Left lung (tissue), 10 donors: ENCODE measurements around the gene SDF2L1. TPM values are rescaled to one million over a fixed set of nuclear protein-coding genes. Genes with fewer than 3 reads are reported as not detected.

Experiments
- ATAC-seq: fragments of 200-7000 bp; cut with Tn5 transposase; one replicate; pipeline ENCODE4 v1.9.1; 2020; ENCODE audit warnings: moderate library complexity
- DNase-seq, 4 donors: peaks; one replicate each; pipeline ENCODE4 v3.0.0-alpha.2; 2013 to 2020
- H3K27ac ChIP-seq, 2 donors: fragments of 200-600 bp; sonication (generic) in 1 of 2; one replicate each; pipeline versions ENCODE4 v1.5.0 to v1.8.0; 2020 to 2021
- H3K27me3 ChIP-seq, 2 donors: fragments of 200-600 bp; sonication (generic) in 1 of 2; one replicate each; pipeline versions ENCODE4 v1.5.0 to v1.8.0; 2020 to 2021
- H3K36me3 ChIP-seq, 2 donors: fragments of 200-600 bp; sonication (generic) in 1 of 2; one replicate each; pipeline versions ENCODE4 v1.5.0 to v1.8.0; 2020 to 2021
- H3K4me1 ChIP-seq, 2 donors: fragments of 200-600 bp; one replicate each; pipeline ENCODE4 v1.8.0; 2021
- H3K4me3 ChIP-seq, 2 donors: fragments of 200-600 bp; sonication (generic) in 1 of 2; one replicate each; pipeline versions ENCODE4 v1.5.0 to v1.8.0; 2020 to 2021; ENCODE audit warnings: mild to moderate bottlenecking in 1 of 2
- H3K9me3 ChIP-seq, 2 donors: fragments of 200-600 bp; sonication (generic) in 1 of 2; one replicate each; pipeline versions ENCODE4 v1.5.0 to v1.8.0; 2020 to 2021
- intact Hi-C, 2 donors: fragments of 100-400 bp; cut with DNase I; formaldehyde crosslinking; loops; one replicate each; pipeline versions ENCODE4 v1.11.2 to v1.14.2; 2022
- polyA plus RNA-seq, 6 donors: library from polyadenylated mRNA; unstranded; fragments of 120-200 nt; gene quantifications; one replicate each; pipeline ENCODE4 v1.2.1, GENCODE V29; 2013; ENCODE audit not compliant: insufficient read length in 6 of 6
- total RNA-seq, 2 donors: library from RNA; stranded (reverse); fragmentation: NEBNext Ultra II Directional; extraction: Animal tissue kit (Norgen Biotek cat#: 25700); gene quantifications; one replicate each; pipeline ENCODE4 v1.2.1, GENCODE V29; 2021
- TF ChIP-seq, protein P1 (sequence below), 2 donors: fragments of 200-600 bp; sonication (generic) in 1 of 2; IDR thresholded peaks; one replicate each; pipeline versions ENCODE4 v1.5.0 to v1.8.0; 2021; ENCODE audit warnings: antibody characterized with exemption in 2 of 2
- donor health status: DM: no; HTN: yes; CAD: no.
- donor health status: DM: no; HTN: no; CAD: no.

SDF2L1 gene
- total and polyA plus RNA-seq, 8 donors, result 11.9 to 82.1 (median 16.7) TPM

- Histone ChIP-seq H3K36me3 (peaks cover 0 to 76% of the 10 kb centered on the region in 2 donors), H3K27ac (no peak overlapping the region), H3K4me1 (no peaks in the 10 kb centered on the region), H3K27me3 (no peaks in the 10 kb centered on the region), H3K4me3 (no peak overlapping the region), H3K9me3 (no peaks in the 10 kb centered on the region)
- DNase-seq (peak in 1 of 4 donors; percentile 61), ATAC-seq (no peak)
- TF ChIP-seq, protein P1, sequence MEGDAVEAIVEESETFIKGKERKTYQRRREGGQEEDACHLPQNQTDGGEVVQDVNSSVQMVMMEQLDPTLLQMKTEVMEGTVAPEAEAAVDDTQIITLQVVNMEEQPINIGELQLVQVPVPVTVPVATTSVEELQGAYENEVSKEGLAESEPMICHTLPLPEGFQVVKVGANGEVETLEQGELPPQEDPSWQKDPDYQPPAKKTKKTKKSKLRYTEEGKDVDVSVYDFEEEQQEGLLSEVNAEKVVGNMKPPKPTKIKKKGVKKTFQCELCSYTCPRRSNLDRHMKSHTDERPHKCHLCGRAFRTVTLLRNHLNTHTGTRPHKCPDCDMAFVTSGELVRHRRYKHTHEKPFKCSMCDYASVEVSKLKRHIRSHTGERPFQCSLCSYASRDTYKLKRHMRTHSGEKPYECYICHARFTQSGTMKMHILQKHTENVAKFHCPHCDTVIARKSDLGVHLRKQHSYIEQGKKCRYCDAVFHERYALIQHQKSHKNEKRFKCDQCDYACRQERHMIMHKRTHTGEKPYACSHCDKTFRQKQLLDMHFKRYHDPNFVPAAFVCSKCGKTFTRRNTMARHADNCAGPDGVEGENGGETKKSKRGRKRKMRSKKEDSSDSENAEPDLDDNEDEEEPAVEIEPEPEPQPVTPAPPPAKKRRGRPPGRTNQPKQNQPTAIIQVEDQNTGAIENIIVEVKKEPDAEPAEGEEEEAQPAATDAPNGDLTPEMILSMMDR (IDR thresholded peaks at IDR 0.05), result no peak
- intact Hi-C loops, result no loop called here
Observed at GRCh38 chr22:21681566-21682370, 39.7 kb downstream of the SDF2L1 start.

DNA sequence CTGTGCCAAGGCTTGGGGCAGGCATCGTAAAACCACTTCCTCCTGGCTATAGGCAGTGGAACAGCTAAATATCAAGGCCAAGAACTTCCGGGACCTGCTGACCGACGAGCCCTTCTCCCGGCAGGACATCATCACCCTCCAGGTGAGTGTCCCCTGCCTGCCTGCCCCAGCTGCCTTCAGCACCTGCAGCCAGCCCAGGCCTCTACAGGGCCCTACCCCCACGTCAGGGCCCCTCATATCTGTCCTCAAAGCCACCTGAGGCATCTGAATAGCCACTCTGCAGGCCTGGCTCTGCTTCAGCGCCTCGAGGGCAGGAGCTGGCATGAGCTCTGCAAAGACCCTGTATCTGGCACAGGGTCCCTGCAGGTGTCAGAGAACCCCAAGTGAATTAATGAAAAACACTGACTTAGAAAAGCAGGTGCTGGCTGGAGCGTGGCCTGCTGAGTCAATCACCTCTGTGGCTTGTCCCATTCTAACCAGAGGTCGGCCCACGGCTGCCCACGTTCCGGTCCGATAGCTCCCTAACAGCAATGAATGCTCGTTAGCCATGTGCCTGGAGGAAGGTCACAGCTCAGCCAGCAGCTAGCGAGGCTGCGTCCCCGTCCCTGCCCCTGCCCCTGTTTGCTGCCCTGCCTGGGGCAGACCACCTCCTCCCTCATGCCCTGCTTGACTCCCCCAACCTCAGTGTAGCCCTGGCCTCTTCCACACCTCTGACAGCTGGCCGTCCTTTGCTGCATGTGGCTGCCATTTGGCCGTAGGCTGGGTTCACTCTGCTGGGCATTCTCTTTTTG lies 40.5 kb downstream of the SDF2L1 start:
- intact Hi-C loops, result no loop called here
- peaks cover 0 to 79% of the 10 kb centered on the region in 2 donors for H3K36me3 ChIP-seq
- TF ChIP-seq, protein P1 (IDR thresholded peaks at IDR 0.05), result no peak

DNA sequence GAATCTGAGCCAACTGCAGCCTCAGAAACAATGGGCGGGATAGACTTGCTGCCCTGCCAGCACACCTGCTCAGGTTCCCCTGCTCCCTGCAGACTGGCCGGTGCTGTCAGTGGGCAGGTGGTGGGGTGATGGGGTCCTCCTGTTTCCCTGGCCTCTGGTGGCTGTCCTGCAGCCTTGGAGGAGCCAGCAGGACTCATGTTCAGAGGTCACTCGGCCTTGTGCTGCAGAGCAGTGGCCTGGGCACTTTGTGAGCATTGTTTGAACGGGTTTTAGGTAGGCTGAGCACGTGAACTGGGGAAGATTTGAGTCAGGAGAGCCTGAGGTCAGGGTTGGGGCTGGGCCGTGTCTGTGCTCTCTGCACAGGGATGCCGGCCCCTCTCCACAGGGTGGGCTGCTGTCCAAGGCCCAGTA lies 41.3 kb downstream of the SDF2L1 start:
- TF ChIP-seq, protein P1 (IDR thresholded peaks at IDR 0.05), result no peak
- H3K36me3 ChIP-seq, result peaks cover 0 to 79% of the 10 kb centered on the region in 2 donors
- no peaks in the 10 kb centered on the region for H3K27me3 ChIP-seq
- ATAC-seq, result no peak
- H3K4me1 ChIP-seq, result no peaks in the 10 kb centered on the region
- no peak overlapping the region for H3K4me3 ChIP-seq
- no peak overlapping the region for H3K27ac ChIP-seq
- no peaks in the 10 kb centered on the region for H3K9me3 ChIP-seq
- intact Hi-C loops, result no loop called here
- DNase-seq, result no peak

More for the DNA sequence above, 40.5 kb downstream of the SDF2L1 start:
- Histone ChIP-seq H3K4me3 (no peak overlapping the region), H3K9me3 (no peaks in the 10 kb centered on the region), H3K27ac (no peak overlapping the region), H3K4me1 (no peaks in the 10 kb centered on the region), H3K27me3 (no peaks in the 10 kb centered on the region)
- ATAC-seq (no peak), DNase-seq (no peak)

- Histone ChIP-seq H3K4me3 (no peak overlapping the region), H3K27me3 (no peaks in the 10 kb centered on the region), H3K9me3 (no peaks in the 10 kb centered on the region), H3K36me3 (peaks cover 0 to 90% of the 10 kb centered on the region in 2 donors), H3K27ac (no peak overlapping the region), H3K4me1 (no peaks in the 10 kb centered on the region)
- TF ChIP-seq, protein P1 (IDR thresholded peaks at IDR 0.05), result no peak
- DNase-seq (no peak), ATAC-seq (no peak)
- intact Hi-C loops, result no loop called here
Observed at GRCh38 chr22:21684492-21685163, 42.5 kb downstream of the SDF2L1 start.

DNA sequence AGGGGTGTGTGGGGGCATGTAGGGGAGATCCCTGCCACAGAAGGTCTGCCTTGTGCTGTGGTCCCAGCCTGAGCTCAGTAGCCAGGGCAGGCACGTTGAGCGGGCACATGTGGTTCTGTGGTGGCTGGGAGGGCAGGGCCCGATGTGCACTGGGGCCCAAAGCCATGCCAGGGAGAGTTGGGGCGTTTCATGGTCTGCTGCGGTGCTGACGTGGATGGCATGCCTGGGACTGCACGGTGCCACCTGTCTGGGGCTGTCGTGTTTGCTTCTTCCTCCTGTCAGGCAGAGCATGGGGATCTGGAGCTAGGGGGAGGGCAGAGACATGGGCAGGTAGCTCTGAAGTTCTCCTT lies 43.0 kb downstream of the SDF2L1 start:
- Histone ChIP-seq H3K36me3 (peaks cover 0 to 95% of the 10 kb centered on the region in 2 donors), H3K9me3 (no peaks in the 10 kb centered on the region), H3K4me3 (no peak overlapping the region), H3K27me3 (no peaks in the 10 kb centered on the region), H3K4me1 (no peaks in the 10 kb centered on the region), H3K27ac (no peak overlapping the region)
- intact Hi-C loops, result no loop called here
- ATAC-seq, result no peak
- no peak for DNase-seq
- TF ChIP-seq, protein P1 (IDR thresholded peaks at IDR 0.05), result no peak
